GM18511 (cell line): Measurements from ENCODE around the gene EMID1.

Experiments used
- ATAC-seq: cut with Tn5 transposase; IDR thresholded peaks from one replicate; pipeline ENCODE4 v1.9.1; 2021; ENCODE audit warnings: mild to moderate bottlenecking, moderate library complexity; ENCODE audit not compliant: unreplicated experiment

Gene EMID1

GRCh38 chr22:29277927-29278326 is 72.2 kb downstream of the EMID1 start:
- no peak for ATAC-seq

GRCh38 chr22:29284196-29284595 is 78.5 kb downstream of the EMID1 start:
- ATAC-seq = no peak

DNA sequence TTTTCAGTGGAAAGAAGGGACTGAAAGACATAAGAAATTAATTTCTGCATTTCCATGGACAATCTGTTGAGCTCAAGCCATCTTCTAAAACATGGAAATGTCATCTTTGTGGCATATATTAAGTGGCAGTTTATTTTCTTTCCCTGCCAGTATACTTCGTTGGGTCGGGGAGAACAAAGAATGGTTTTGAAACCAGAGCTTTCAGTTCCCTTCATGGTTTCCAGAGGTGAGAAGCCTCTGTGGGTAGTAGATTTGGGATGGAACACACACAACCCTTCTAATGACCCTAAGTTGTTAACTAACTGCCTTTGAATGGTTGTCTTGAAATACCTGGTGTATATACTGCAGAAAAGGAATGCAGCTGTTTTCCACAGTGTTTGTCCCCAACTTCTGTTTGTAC is 83.1 kb downstream of the EMID1 start:
- no peak for ATAC-seq

- no peak for ATAC-seq
Measured at GRCh38 chr22:29290061-29290460, 84.4 kb downstream of the EMID1 start.

DNA sequence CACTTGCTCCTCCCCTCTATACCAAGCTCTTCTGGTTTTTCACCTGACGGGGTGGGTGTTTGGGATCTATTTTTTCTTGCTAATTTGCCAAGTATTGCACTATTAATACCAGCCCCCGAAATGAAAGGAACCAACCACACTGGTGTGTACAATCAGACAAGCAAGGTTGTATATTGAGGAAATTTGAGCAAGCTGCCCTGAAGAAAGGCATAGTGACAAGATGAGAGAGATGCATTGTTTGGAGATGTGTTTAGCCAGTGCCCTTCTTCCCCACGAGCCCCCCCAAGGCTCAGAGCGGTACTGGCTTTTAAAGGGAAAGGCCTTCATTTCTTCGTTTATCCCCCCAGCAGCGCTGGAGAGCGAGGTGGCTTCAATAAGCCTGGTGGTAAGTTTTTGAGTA is 85.5 kb downstream of the EMID1 start:
- ATAC-seq = no peak

DNA sequence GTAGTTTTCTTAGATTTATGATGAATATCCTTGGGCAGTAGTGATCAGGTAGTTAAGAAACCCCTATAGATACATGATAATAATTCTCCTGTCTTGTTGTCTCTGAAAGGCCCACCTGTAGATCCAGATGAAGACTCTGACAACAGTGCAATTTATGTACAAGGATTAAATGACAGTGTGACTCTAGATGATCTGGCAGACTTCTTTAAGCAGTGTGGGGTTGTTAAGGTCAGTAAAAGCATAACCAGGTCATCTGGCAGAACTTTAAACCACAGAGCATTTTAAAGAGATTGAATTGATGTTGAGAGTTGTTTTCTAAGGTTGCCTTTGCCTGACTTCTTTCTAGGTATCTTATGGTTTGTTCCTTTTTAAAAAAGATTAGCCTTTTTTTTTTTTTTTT is 86.7 kb downstream of the EMID1 start:
- ATAC-seq = no peak

DNA sequence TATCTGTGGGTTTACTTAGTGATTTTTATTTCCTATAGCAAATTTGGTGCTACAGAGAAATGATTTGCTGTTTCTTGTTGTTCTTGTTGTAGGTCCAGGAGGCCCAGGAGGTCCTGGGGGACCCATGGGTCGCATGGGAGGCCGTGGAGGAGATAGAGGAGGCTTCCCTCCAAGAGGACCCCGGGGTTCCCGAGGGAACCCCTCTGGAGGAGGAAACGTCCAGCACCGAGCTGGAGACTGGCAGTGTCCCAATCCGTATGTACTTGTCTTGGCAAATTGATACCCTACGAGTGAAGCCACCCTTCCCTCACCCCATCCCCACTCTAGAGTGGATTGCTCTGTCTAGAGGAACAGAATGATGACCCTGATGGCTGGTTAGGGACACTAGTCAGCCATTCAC is 92.9 kb downstream of the EMID1 start:
- no peak for ATAC-seq

DNA sequence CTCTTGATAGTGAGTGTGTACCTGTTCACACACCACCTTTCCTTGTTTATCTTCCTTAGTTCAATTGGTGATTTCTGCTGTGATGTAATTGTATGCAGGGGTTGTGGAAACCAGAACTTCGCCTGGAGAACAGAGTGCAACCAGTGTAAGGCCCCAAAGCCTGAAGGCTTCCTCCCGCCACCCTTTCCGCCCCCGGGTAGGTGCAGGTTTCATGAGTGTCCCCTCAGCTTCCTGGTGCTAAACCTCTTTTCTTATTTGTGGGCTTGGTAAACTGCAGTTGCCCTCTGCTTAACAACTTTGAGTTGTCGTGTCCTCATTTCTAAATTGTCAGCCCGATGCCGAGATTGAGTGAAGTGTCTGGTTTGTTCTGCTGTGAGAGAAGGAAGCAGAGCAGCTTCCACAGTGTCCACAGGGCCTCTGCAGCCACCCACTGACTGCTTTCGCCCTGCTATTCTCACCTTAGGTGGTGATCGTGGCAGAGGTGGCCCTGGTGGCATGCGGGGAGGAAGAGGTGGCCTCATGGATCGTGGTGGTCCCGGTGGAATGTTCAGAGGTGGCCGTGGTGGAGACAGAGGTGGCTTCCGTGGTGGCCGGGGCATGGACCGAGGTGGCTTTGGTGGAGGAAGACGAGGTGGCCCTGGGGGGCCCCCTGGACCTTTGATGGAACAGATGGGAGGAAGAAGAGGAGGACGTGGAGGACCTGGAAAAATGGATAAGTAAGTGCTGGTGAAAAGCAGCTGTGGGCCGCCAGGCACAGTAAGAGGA is 93.6 kb downstream of the EMID1 start:
- ATAC-seq = no peak

GRCh38 chr22:29300467-29300806 is 94.7 kb downstream of the EMID1 start:
- no peak for ATAC-seq

DNA sequence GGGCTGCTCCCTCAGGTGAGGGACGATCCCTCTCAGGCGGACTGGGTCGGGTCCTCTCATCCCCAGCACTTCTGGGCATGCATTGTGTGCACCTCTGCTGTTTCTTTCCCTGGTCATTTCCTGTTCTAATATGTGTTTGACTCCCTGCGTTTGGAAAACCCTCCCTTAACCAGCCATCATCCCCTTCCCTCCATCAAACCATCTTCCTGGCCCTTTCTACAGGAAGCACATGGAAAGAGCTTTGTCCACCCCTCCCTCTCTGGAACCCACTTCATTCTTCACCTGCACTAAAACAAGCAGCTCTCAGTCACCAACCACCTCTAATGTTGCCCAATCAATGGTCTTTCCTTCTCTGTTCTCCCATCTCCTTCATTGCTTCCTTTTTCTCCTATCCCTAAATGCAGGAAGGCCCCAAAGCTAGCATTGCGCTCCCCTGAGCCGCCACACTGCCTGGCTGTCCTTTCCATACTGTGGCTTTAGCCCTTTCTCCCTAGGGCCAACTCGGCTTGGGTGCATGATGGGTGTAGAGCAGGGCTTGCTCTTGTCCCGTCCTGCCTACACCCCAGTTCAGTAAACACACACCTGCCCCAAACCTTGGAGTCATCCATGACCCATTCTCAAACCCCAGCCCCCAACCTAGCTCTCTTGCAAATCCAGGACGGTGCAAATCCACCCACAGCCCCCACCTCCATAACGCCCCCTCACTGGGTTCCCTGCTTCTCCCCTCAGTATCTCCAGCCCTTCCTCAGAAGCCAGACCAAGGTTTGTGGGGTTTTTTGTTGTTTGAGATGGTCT is 95.3 kb downstream of the EMID1 start:
- no peak for ATAC-seq

GRCh38 chr22:29301716-29302401 is 96.2 kb downstream of the EMID1 start:
- no peak for ATAC-seq

- ATAC-seq = no peak
Measured at GRCh38 chr22:29302402-29302680, 96.6 kb downstream of the EMID1 start.

DNA sequence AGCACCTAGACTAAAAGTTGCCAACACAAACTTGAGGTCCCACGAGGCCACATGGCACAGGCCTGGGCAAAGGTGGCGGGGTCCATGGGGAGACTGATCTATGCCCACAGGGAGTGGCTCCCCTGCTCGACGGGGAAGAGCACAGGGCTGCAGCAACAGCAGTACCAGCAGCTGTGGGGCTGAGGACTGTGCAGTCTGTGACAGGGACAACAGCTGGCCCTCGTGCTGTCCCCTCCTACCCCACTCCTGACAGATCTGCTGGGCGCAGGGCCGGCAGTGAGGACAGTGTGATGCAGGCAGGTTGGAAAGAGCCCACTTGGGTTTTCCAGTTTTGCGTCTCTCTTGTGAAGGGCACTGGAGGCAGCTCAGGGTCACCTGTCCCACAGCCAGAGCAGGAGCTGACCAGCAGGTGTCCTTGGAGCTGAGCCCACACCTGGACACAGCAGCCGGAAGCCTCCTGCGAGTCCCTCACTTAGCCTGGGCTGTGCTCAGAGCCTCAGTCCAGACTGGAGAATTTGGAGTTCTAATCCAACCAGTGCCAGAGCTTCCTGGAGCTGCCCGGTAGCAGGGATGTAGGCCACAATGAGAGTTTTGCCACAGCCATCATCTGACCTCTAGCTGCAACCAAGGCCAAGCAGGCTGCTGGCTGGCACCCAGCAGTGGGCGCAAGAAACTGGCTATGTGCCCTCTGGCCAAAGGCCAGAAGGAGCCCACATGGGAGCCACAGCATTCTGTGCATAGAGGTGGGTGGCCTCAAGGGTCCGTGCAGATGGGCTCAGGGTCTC is 97.2 kb downstream of the EMID1 start:
- no peak for ATAC-seq

DNA sequence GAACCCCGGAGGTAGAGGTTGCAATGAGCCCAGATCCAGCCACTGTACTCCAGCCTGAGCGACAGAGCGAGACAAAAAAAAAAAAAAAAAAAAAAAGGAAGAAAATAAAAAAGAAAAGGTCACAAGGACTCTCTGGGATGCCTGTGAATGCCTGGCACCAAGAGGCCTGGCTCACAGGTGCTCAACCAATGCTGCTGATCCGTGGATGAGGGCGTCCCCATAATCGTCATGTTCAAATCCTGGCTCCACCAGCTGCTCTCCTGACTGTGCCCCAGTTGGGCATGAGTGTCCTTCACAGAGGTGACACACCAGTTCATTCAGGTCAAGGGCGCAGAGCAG is 100.1 kb downstream of the EMID1 start:
- no peak for ATAC-seq

DNA sequence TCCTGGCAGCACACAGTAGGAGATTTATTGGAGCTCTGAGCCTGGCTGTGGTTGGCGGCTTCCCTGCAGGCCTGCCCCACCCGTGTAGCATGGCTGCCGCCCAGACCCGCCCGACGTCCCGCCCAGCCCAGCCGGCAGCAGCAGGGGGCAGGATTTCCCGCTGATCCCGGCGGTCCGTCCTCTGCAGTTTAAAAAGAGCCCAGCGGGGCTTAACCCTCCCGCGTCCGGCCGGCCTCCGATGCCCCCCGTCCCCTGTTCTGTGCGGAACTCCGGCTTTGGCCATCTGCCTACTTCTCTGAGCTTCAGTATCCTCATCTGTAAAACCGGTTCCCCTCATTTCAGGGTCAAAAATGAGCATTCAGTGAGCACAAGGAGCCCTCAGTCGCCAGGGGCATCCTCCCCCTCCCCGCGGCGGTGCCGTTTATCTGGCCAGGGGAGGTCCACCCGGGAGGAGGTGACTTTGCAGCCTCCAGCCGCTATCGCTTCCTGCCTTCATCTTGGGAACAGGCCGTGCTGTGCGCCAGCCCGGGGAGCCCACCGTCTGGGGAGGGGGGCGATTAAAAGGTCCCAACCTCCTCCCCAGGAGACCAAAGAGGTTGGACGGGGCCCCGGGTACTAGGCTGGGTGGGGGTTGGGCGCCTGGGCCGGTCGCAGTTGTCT is 100.6 kb downstream of the EMID1 start, which contains the start of gene GAS2L1:
Gene GAS2L1 (plus strand): TSS at position 476 of the 660 bp plus-strand sequence. CDS start 1,456 bp downstream, outside the sequence.
- no peak for ATAC-seq

DNA sequence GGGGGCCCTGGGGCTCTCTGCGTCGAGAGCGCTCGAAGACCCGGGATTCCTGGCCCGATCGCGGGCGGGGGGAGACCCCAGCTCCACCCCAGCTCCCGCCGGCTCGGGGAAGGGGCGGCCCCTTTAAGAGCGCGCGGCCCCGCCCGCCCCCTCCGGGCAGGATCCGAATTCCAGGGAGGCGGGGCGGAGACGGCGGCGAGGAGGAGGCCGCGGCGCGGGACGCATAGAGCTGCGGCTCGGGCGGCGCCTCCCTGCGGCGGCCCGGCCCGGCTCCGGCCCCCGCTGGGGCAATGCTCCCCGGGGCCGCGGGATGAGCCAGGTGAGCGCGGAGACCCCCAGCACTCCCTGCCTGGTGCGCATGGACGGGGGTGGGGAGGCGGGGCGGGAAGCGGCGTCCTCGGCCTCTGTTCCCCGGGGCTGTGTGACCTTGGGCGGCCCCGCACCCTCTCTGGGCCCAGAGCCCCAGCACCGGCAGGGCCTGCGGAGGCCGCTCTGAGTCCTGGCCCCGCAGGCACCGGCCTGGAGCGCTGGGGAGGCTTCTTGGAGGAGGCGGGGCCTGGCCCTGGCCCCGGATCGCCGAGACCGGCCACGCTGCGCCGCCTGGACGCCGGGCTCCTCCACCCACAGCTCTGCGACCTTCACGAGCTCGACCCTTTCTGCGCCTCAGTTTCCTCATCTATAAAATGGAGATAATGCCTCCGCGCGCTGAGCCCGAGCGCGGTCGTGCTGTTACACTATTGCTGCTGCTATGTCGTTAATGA is 101.3 kb downstream of the EMID1 start:
- ATAC-seq = no peak

- ATAC-seq = no peak
Measured at GRCh38 chr22:29307596-29308147, 102.0 kb downstream of the EMID1 start.

GRCh38 chr22:29308148-29308790 is 102.6 kb downstream of the EMID1 start:
- ATAC-seq = no peak

DNA sequence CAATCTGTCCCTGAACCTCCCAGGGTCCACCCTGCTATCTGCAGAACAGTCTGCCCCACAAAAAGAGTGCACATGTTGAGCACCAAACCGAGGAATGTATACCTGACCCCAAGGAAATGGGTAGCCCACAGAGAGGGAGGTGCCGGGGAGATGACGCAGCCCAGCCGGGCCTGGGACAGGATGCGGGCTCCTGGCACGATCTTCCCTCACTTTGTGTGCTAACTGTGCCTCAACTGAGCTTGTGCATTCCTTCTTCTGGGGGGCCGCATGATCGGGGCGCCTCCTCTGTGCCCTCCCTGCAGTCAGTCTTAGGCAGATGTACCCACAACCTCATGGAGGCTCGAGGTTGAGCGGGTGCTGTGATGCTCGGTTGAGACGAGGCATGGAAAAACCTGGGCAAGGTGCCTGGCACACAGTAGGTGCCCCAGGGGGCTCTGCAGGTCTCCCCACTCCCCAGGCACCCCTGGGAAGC is 103.1 kb downstream of the EMID1 start:
- ATAC-seq = no peak
